K562 (cell line): ENCODE results near the gene PGM3. TPM values are rescaled to one million over a fixed set of nuclear protein-coding genes. Genes with fewer than 3 reads are reported as not detected.

ENCODE experiments used
- ATAC-seq: fragments of 200-7000 bp; cut with Tn5 transposase; 3 replicates; pipeline ENCODE4 v1.9.1; 2020; ENCODE audit warnings: moderate library complexity
- BruUV-seq: library from RNA; stranded (reverse); fragments of 400-500 nt; replicated peaks from 2 replicates; lab custom pipeline; 2021; lab: Mats Ljungman, UMichigan
- CTCF ChIA-PET: fragments of 300-600 bp; formaldehyde crosslinking; extraction: SDS; loops from one replicate; lab custom pipeline; 2021; ENCODE audit warnings: low intra/inter-chr PET ratio; lab: Yijun Ruan, JAX
- POLR2A ChIA-PET: fragments of 300-600, 350-650 bp; sonication (Branson Sonifier 250); formaldehyde crosslinking; extraction: SDS; loops from one replicate; lab custom pipeline; 2021; ENCODE audit warnings: antibody characterized with exemption, inconsistent platforms; lab: Yijun Ruan, JAX
- DNase-seq, 4 experiments: peaks; one replicate each; pipeline versions ENCODE4 v3.0.0 to v3.0.0-alpha.2; 2011 to 2018; ENCODE audit warnings: low spot score in 3 of 4, mixed read lengths in 3 of 4; ENCODE audit errors: extremely low read depth in 1 of 4
- FAIRE-seq: peaks from 2 replicates; lab custom pipeline; 2011; peaks lifted over from hg19 to GRCh38; lab: Jason Lieb, UNC
- H2AFZ ChIP-seq: 2 replicates; pipeline ENCODE4 v1.6.0; 2011; ENCODE audit warnings: low read depth, low read length, control low read depth, inconsistent platforms
- H3K27ac ChIP-seq: fragments of 200-600 bp; 3 replicates; pipeline ENCODE4 v1.8.0; 2011; ENCODE audit warnings: low read depth, mild to moderate bottlenecking, control low read depth, inconsistent platforms, low read length, moderate library complexity, mixed read lengths; ENCODE audit errors: extremely low read depth
- H3K27me3 ChIP-seq, 2 experiments: fragments of 300-600 bp in 1 of 2; 2 replicates in 1 of 2; 3 replicates in 1 of 2; pipeline versions ENCODE4 v1.6.0 to v1.8.0; 2011; ENCODE audit warnings: inconsistent platforms in 2 of 2, low read length in 2 of 2, mild to moderate bottlenecking in 1 of 2, mixed read lengths in 1 of 2, moderate library complexity in 1 of 2; ENCODE audit not compliant: control insufficient read depth in 2 of 2, insufficient read depth in 2 of 2
- H3K36me3 ChIP-seq: fragments of 300-600 bp; 3 replicates; pipeline ENCODE4 v1.8.0; 2011; ENCODE audit warnings: mild to moderate bottlenecking, low read length, inconsistent platforms; ENCODE audit not compliant: control insufficient read depth, insufficient read depth
- H3K4me1 ChIP-seq, 2 experiments: fragments of 200-600 bp in 1 of 2; replicated peaks in 1 of 2; 2 replicates in 1 of 2; 3 replicates in 1 of 2; pipeline versions ENCODE4 v1.5.1 to v1.8.0; 2011; ENCODE audit warnings: inconsistent platforms in 2 of 2, low read length in 2 of 2, mild to moderate bottlenecking in 1 of 2, mixed read lengths in 1 of 2, moderate library complexity in 1 of 2; ENCODE audit not compliant: control insufficient read depth in 2 of 2, insufficient read depth in 2 of 2
- H3K4me2 ChIP-seq: 2 replicates; pipeline ENCODE4 v1.6.1; 2011; ENCODE audit warnings: low read length, control low read depth, inconsistent platforms, mixed read lengths; ENCODE audit not compliant: insufficient read depth
- H3K4me3 ChIP-seq: fragments of 200-600 bp; sonication (generic), shearing (Covaris generic); 2 replicates; pipeline ENCODE4 v1.5.1; 2016; ENCODE audit warnings: control low read depth, inconsistent platforms
- H3K79me2 ChIP-seq: fragments of 200-600 bp; 3 replicates; pipeline ENCODE4 v1.8.0; 2011; ENCODE audit warnings: low read length, inconsistent platforms; ENCODE audit not compliant: control insufficient read depth, insufficient read depth
- H3K9ac ChIP-seq, 2 experiments: 2 replicates each; pipeline versions ENCODE4 v1.6.0 to v1.6.1; 2011; ENCODE audit warnings: low read depth in 2 of 2, low read length in 2 of 2, control low read depth in 1 of 2, inconsistent platforms in 1 of 2, mild to moderate bottlenecking in 1 of 2, mixed read lengths in 1 of 2; ENCODE audit not compliant: insufficient read depth in 1 of 2
- H3K9me1 ChIP-seq: one replicate; pipeline ENCODE4 v1.6.0; 2011; ENCODE audit warnings: inconsistent platforms, mild to moderate bottlenecking, low read length, moderate library complexity; ENCODE audit not compliant: control insufficient read depth, insufficient read depth
- H3K9me3 ChIP-seq: replicated peaks from 2 replicates; pipeline ENCODE4 v1.5.1; 2011; ENCODE audit warnings: low read depth, low read length, inconsistent platforms; ENCODE audit not compliant: control insufficient read depth, insufficient read depth
- H4K20me1 ChIP-seq: replicated peaks from 2 replicates; pipeline ENCODE4 v1.6.1; 2011; ENCODE audit warnings: low read length, inconsistent platforms, mixed read lengths; ENCODE audit not compliant: control insufficient read depth, insufficient read depth
- CCAR2 ChIP-seq: fragments of 200-400 bp; formaldehyde crosslinking; IDR thresholded peaks from 2 replicates; pipeline ENCODE4 v1.6.1; 2017; ENCODE audit warnings: mild to moderate bottlenecking, low read depth, low read length
- DIDO1 ChIP-seq: fragments of 450-650 bp; IDR thresholded peaks from 2 replicates; pipeline ENCODE4 v1.6.1; 2016; ENCODE audit warnings: low read depth, missing biosample characterization, missing genetic modification characterization
- MAFG ChIP-seq: fragments of 450-650 bp; conservative IDR thresholded peaks from 2 replicates; pipeline ENCODE4 v1.6.1; 2016; ENCODE audit warnings: missing genetic modification characterization, missing compliant biosample characterization
- MCM5 ChIP-seq: fragments of 450-650 bp; IDR thresholded peaks from 2 replicates; pipeline ENCODE4 v1.6.1; 2016; ENCODE audit warnings: low read depth
- MITF ChIP-seq: IDR thresholded peaks from 2 replicates; pipeline ENCODE4 v1.6.1; 2014; ENCODE audit warnings: antibody characterized with exemption
- NKRF ChIP-seq: fragments of 450-650 bp; IDR thresholded peaks from 2 replicates; pipeline ENCODE4 v1.6.1; 2016; ENCODE audit warnings: borderline replicate concordance
- PATZ1 ChIP-seq: fragments of 250-450 bp; sonication (Bioruptor Pico); IDR thresholded peaks from 2 replicates; pipeline ENCODE4 v1.5.0; 2020; ENCODE audit warnings: mild to moderate bottlenecking, borderline replicate concordance
- SAP30 ChIP-seq: fragments of 200-600 bp; sonication (generic); IDR thresholded peaks from 2 replicates; pipeline ENCODE4 v1.6.1; 2012; ENCODE audit warnings: borderline replicate concordance, low read depth, mild to moderate bottlenecking, moderate library complexity, low read length, control low read depth, inconsistent platforms; ENCODE audit not compliant: insufficient read depth, poor library complexity, severe bottlenecking
- ZBTB12 ChIP-seq: fragments of 250-450 bp; sonication (Bioruptor Pico); IDR thresholded peaks from 2 replicates; pipeline ENCODE4 v1.4.0; 2020
- ZFX ChIP-seq: sonication (generic); formaldehyde crosslinking; IDR thresholded peaks from 2 replicates; pipeline ENCODE4 v1.8.0; 2022; ENCODE audit warnings: mild to moderate bottlenecking, missing genetic modification reagents, moderate library complexity
- ZNF740 ChIP-seq, 3 experiments: fragments of 200-800 bp in 1 of 3; sonication (Bioruptor generic) in 1 of 3; sonication (generic) in 1 of 3; formaldehyde crosslinking in 1 of 3; IDR thresholded peaks; 2 replicates each; pipeline versions ENCODE4 v1.6.1 to v1.8.0; 2016 to 2022; ENCODE audit warnings: mild to moderate bottlenecking in 2 of 3, missing compliant biosample characterization in 2 of 3, missing genetic modification characterization in 2 of 3, missing genetic modification reagents in 1 of 3
- WGBS: fragments of 100-300 bp; shearing (Covaris generic); methylation state at CpG from one replicate; pipeline ENCODE4 v1.1.6; 2016; ENCODE audit warnings: low coverage, mixed read lengths; ENCODE audit not compliant: insufficient coverage; ENCODE audit errors: missing lambda C conversion rate; 5-methylcytosine and 5-hydroxymethylcytosine counted together
- in situ Hi-C: fragments of 300-500 bp; cut with MboI; formaldehyde crosslinking; loops from 4 replicates; pipeline ENCODE4 v1.15.0; 2018; ENCODE audit warnings: inconsistent platforms, mixed read lengths
- intact Hi-C: fragments of 100-400 bp; cut with micrococcal nuclease; formaldehyde crosslinking; loops from 2 replicates; pipeline ENCODE4 v1.14.2; 2022
- polyA plus RNA-seq, 8 experiments: library from polyadenylated mRNA; depleted of rRNA in 4 of 8; stranded (reverse) in 5 of 8; unstranded in 3 of 8; fragments of >200 nt; fragmentation: Nextera tagmentation in 2 of 8; fragmentation: Illumina TruSeq in 1 of 8; extraction: Ambion mirVana in 2 of 8; extraction: Trizol in 1 of 8; gene quantifications; 2 replicates each; pipeline versions ENCODE4 v1.2.1 to v1.2.3, GENCODE V29; 2011 to 2014; ENCODE audit warnings: inconsistent platforms in 1 of 8, missing spikeins in 1 of 8
- total RNA-seq, 7 experiments: library from RNA; depleted of rRNA in 6 of 7; stranded (reverse); fragments of >200 nt in 6 of 7; fragmentation: Illumina TruSeq in 2 of 7; extraction: Trizol in 2 of 7; gene quantifications; 2 replicates each; pipeline versions ENCODE4 v1.2.1 to v1.2.3, GENCODE V29; 2011 to 2021; ENCODE audit warnings: low replicate concordance in 1 of 7

PGM3 gene
- total and polyA plus RNA-seq, 9 of the 15 experiments (the other 6 are each of a cell fraction or from before 2014, with no cell fraction given), result 19.1 to 107 (median 50.5) TPM

- Histone ChIP-seq H3K36me3 (peaks cover 5% of the 10 kb centered on the region; the same call in 1 of the 3 replicates), H2AFZ (no peak overlapping the region), H3K27ac (no peak overlapping the region), H3K79me2 (no peaks in the 10 kb centered on the region), H4K20me1 (no peaks in the 10 kb centered on the region), H3K9me1 (no peaks in the 10 kb centered on the region), H3K4me3 (no peak overlapping the region), H3K9ac (no peak overlapping the region), H3K4me1 (no peaks in the 10 kb centered on the region), H3K4me2 (no peak overlapping the region), H3K27me3 (no peaks in the 10 kb centered on the region), H3K9me3 (no peaks in the 10 kb centered on the region)
- 68% methylated on average over 5 of the region's 5 CpGs for WGBS
- FAIRE-seq, result no peak
- intact Hi-C loops (no loop called here), in situ Hi-C loops (no loop called here)
- ChIA-PET CTCF (no interaction called here), POLR2A (no interaction called here)
- BruUV-seq, result no TSS peak
- no peak for ATAC-seq
- DNase-seq, result no peak
- TF ChIP-seq CCAR2 (no peak), MAFG (tag) (no peak), ZBTB12 (CRISPR knock-in tag) (no peak), ZFX (CRISPR knock-in tag) (no peak), MITF (no peak), ZNF740 (CRISPR knock-in tag; IDR thresholded peaks at IDR 0.05) (no peak), ZNF740 (tag; IDR thresholded peaks at IDR 0.05) (no peak), NKRF (no peak), PATZ1 (CRISPR knock-in tag) (no peak), DIDO1 (no peak), SAP30 (no peak), MCM5 (no peak)
Measured at GRCh38 chr6:83138118-83138722, 54.8 kb downstream of the PGM3 start.
